ENCODE measurements around the gene GDPD1. TPM values are rescaled to one million over a fixed set of nuclear protein-coding genes. Genes with fewer than 3 reads are reported as not detected.
"Not testable (repeated sequence)": the region's sequence is repeated elsewhere in the genome, so short reads cannot be mapped to it uniquely, and the experiment has no call there.

The GDPD1 gene
- total RNA-seq, 1 experiment from 2014 or later, result 6.0 TPM

GRCh38 chr17:59310263-59310920 is 90.1 kb downstream of the GDPD1 start:
- ChIA-PET POLR2A (no interaction called here), CTCF (interaction anchor here (0.6 to 2.6 kb wide), 18 partner anchors 9 to 727 kb away, joined by 3 to 16 read pairs (median 6); no protein-coding TSS in a partner anchor)
- Mint-ChIP-seq H3K4me1 (no peaks in the 10 kb centered on the region), H3K36me3 (no peaks in the 10 kb centered on the region), H3K9me3 (no peaks in the 10 kb centered on the region), H3K4me3 (no peak overlapping the region), H3K27me3 (ENCODE audit: low read depth) (peaks cover 3% of the 10 kb centered on the region; the same call in 1 of the 2 replicates), H3K27ac (no peak overlapping the region)
- TF ChIP-seq ZMAT4 (CRISPR knock-in tag; IDR thresholded peaks at IDR 0.05), result no peak
- TF ChIP-seq ZNF263 (CRISPR knock-in tag; IDR thresholded peaks at IDR 0.05; ENCODE audit: low read depth), result no peak
- ATAC-seq, result no peak
- DNase-seq (ENCODE audit: low spot score), result no peak

- DNase-seq (ENCODE audit: low spot score), result peak; percentile 18
- H3K4me3 Mint-ChIP-seq, result no peak overlapping the region
- no peaks in the 10 kb centered on the region for H3K36me3 Mint-ChIP-seq
- H3K4me1 Mint-ChIP-seq, result no peaks in the 10 kb centered on the region
- TF ChIP-seq OVOL2 (CRISPR knock-in tag; IDR thresholded peaks at IDR 0.05; ENCODE audit: borderline replicate concordance) (no peak), ZNF232 (CRISPR knock-in tag; IDR thresholded peaks at IDR 0.05) (no peak), E2F1 (CRISPR knock-in tag; IDR thresholded peaks at IDR 0.05) (no peak), CTCF (IDR thresholded peaks at IDR 0.05) (peak; percentile 67), HMGA2 (CRISPR knock-in tag; IDR thresholded peaks at IDR 0.05) (no peak)
- peak; percentile 96 for ATAC-seq
- H3K27me3 Mint-ChIP-seq (ENCODE audit: low read depth), result no peaks in the 10 kb centered on the region
- no peak overlapping the region for H3K27ac Mint-ChIP-seq
- ChIA-PET POLR2A (no interaction called here), CTCF (interaction anchor here (0.5 to 2.6 kb wide), 20 partner anchors 10 to 726 kb away, joined by 3 to 16 read pairs (median 6); no protein-coding TSS in a partner anchor)
- H3K9me3 Mint-ChIP-seq, result no peaks in the 10 kb centered on the region
Measured at GRCh38 chr17:59311051-59311468, 90.7 kb downstream of the GDPD1 start.

- H3K4me3 Mint-ChIP-seq; H3K4me1 Mint-ChIP-seq; H3K9me3 Mint-ChIP-seq; POLR2A ChIA-PET; H3K36me3 Mint-ChIP-seq; ATAC-seq; H3K27ac Mint-ChIP-seq; DNase-seq (ENCODE audit: low spot score); H3K27me3 Mint-ChIP-seq (ENCODE audit: low read depth): not testable (repeated sequence)
- CTCF ChIA-PET, result interaction anchor here (0.5 to 2.6 kb wide), 20 partner anchors 13 to 726 kb away, joined by 3 to 16 read pairs (median 6); no protein-coding TSS in a partner anchor
Measured at GRCh38 chr17:59311521-59311920, 91.2 kb downstream of the GDPD1 start.

- H3K9me3 Mint-ChIP-seq, result 0 out of 2 replicates have a peak, but pooled peaks cover 5% of the 10 kb centered on the region
- DNase-seq (ENCODE audit: low spot score), result no peak
- TF ChIP-seq ZNF423 (CRISPR knock-in tag; IDR thresholded peaks at IDR 0.05), result no peak
- no peak for TF ChIP-seq ZNF232 (CRISPR knock-in tag; IDR thresholded peaks at IDR 0.05)
- TF ChIP-seq MAX (CRISPR knock-in tag; IDR thresholded peaks at IDR 0.05), result no peak
- no peak for TF ChIP-seq ATF3 (CRISPR knock-in tag; conservative IDR thresholded peaks at IDR 0.05)
- TF ChIP-seq E2F4 (CRISPR knock-in tag; IDR thresholded peaks at IDR 0.05; ENCODE audit: borderline replicate concordance, low read depth), result no peak
- no peak for TF ChIP-seq ERG (CRISPR knock-in tag; IDR thresholded peaks at IDR 0.05)
- no peak for TF ChIP-seq MLX (CRISPR knock-in tag; IDR thresholded peaks at IDR 0.05)
- TF ChIP-seq MXD4 (CRISPR knock-in tag; IDR thresholded peaks at IDR 0.05; ENCODE audit: borderline replicate concordance), result no peak
- H3K36me3 Mint-ChIP-seq, result no peaks in the 10 kb centered on the region
- ATAC-seq, result no peak
- no peak overlapping the region for H3K4me3 Mint-ChIP-seq
- no peak overlapping the region for H3K27ac Mint-ChIP-seq
- H3K4me1 Mint-ChIP-seq, result no peaks in the 10 kb centered on the region
- POLR2A ChIA-PET, result interaction anchor here (0.6 kb wide), 1 partner anchor 49 kb away, joined by 6 read pairs; no protein-coding TSS in a partner anchor
- CTCF ChIA-PET, result interaction anchor here (0.6 to 3.3 kb wide), 4 partner anchors 14 to 241 kb away, joined by 3 to 28 read pairs (median 4); no protein-coding TSS in a partner anchor
- no peaks in the 10 kb centered on the region for H3K27me3 Mint-ChIP-seq (ENCODE audit: low read depth)
Measured at GRCh38 chr17:59315866-59316265, 95.6 kb downstream of the GDPD1 start.

Measured in WTC11 (cell line).